OCI-LY1 (cell line): Measurements from ENCODE around the gene HMGN2.
"Not testable (repeated sequence)": the region's sequence is repeated elsewhere in the genome, so short reads cannot be mapped to it uniquely, and the experiment has no call there.

Experiments
- H2AFZ ChIP-seq: fragments of 200-600 bp; sonication (generic), shearing (Covaris generic); 2 replicates; pipeline ENCODE4 v1.6.0; 2014; ENCODE audit warnings: antibody characterized with exemption, mild to moderate bottlenecking, low read length
- H3F3A ChIP-seq: fragments of 200-600 bp; sonication (generic), shearing (Covaris generic); 2 replicates; pipeline ENCODE4 v1.6.0; 2014; ENCODE audit warnings: mild to moderate bottlenecking, antibody characterized with exemption, low read length, moderate library complexity; ENCODE audit not compliant: insufficient read depth
- H3K27ac ChIP-seq: fragments of 200-600 bp; sonication (generic); 2 replicates; pipeline ENCODE4 v1.5.1; 2014; ENCODE audit warnings: low read length, mixed run types, mild to moderate bottlenecking, low read depth; ENCODE audit not compliant: poor library complexity, severe bottlenecking
- H3K27me3 ChIP-seq: fragments of 200-600 bp; sonication (generic); 2 replicates; pipeline ENCODE4 v1.6.0; 2014; ENCODE audit warnings: antibody characterized with exemption, mild to moderate bottlenecking, low read length, moderate library complexity; ENCODE audit not compliant: insufficient read depth
- H3K36me3 ChIP-seq: fragments of 200-600 bp; sonication (generic); 2 replicates; pipeline ENCODE4 v1.6.1; 2014; ENCODE audit warnings: mild to moderate bottlenecking, antibody characterized with exemption, low read length, moderate library complexity, mixed read lengths; ENCODE audit not compliant: insufficient read depth
- H3K4me1 ChIP-seq: fragments of 200-600 bp; sonication (generic); 2 replicates; pipeline ENCODE4 v1.5.1; 2014; ENCODE audit warnings: mild to moderate bottlenecking, low read length, moderate library complexity; ENCODE audit not compliant: insufficient read depth, severe bottlenecking
- H3K4me2 ChIP-seq: fragments of 200-600 bp; sonication (generic), shearing (Covaris generic); 2 replicates; pipeline ENCODE4 v1.6.1; 2014; ENCODE audit warnings: low read length
- H3K4me3 ChIP-seq: fragments of 200-600 bp; sonication (generic); 2 replicates; pipeline ENCODE4 v1.5.1; 2014; ENCODE audit warnings: low read length, low read depth, mild to moderate bottlenecking, mixed read lengths; ENCODE audit not compliant: poor library complexity, severe bottlenecking
- H3K79me2 ChIP-seq: fragments of 200-600 bp; shearing (Covaris generic); 2 replicates; pipeline ENCODE4 v1.6.1; 2016; ENCODE audit warnings: mixed run types, low read length, mixed read lengths; ENCODE audit not compliant: insufficient read depth
- H3K9ac ChIP-seq: fragments of 200-600 bp; sonication (generic), shearing (Covaris generic); 2 replicates; pipeline ENCODE4 v1.6.1; 2014; ENCODE audit warnings: mild to moderate bottlenecking, low read length, mixed read lengths
- H3K9me2 ChIP-seq: fragments of 200-600 bp; sonication (generic), shearing (Covaris generic); 2 replicates; pipeline ENCODE4 v1.6.1; 2014; ENCODE audit warnings: low read depth, mild to moderate bottlenecking, low read length, mixed read lengths
- H3K9me3 ChIP-seq: fragments of 200-600 bp; shearing (Covaris generic); 2 replicates; pipeline ENCODE4 v1.6.1; 2014; ENCODE audit warnings: low read length, mixed read lengths
- H4K20me1 ChIP-seq: fragments of 200-600 bp; sonication (generic), shearing (Covaris generic); 2 replicates; pipeline ENCODE4 v1.6.0; 2016; ENCODE audit warnings: mild to moderate bottlenecking, low read length; ENCODE audit not compliant: insufficient read depth
- CTCF ChIP-seq: fragments of 200-600 bp; sonication (generic), shearing (Covaris generic); IDR thresholded peaks from 2 replicates; pipeline ENCODE4 v1.5.1; 2017; ENCODE audit warnings: mild to moderate bottlenecking, antibody characterized with exemption, low read length, moderate library complexity, mixed read lengths
- EZH2 ChIP-seq: fragments of 200-600 bp; sonication (generic), shearing (Covaris generic); IDR thresholded peaks from 2 replicates; pipeline ENCODE4 v1.8.0; 2017; ENCODE audit warnings: borderline replicate concordance, mixed run types, mild to moderate bottlenecking, antibody characterized with exemption, low read length, moderate library complexity, mixed read lengths

HMGN2 gene

GRCh38 chr1:26496861-26497260 lies 24.6 kb downstream of the HMGN2 start:
- H3K36me3 ChIP-seq: no peaks in the 10 kb centered on the region
- H3K79me2 ChIP-seq: no peaks in the 10 kb centered on the region
- H3K4me3 ChIP-seq: no peak overlapping the region
- H3K9me2 ChIP-seq: no peaks in the 10 kb centered on the region
- no peaks in the 10 kb centered on the region for H4K20me1 ChIP-seq
- TF ChIP-seq CTCF (no peak), EZH2 (no peak)
- no peak overlapping the region for H3K9ac ChIP-seq
- H3K27ac ChIP-seq: no peak overlapping the region
- no peak overlapping the region for H2AFZ ChIP-seq
- peaks cover 12% of the 10 kb centered on the region for H3K4me1 ChIP-seq
- H3K4me2 ChIP-seq: no peak overlapping the region
- no peaks in the 10 kb centered on the region for H3F3A ChIP-seq
- no peaks in the 10 kb centered on the region for H3K27me3 ChIP-seq
- no peaks in the 10 kb centered on the region for H3K9me3 ChIP-seq

DNA sequence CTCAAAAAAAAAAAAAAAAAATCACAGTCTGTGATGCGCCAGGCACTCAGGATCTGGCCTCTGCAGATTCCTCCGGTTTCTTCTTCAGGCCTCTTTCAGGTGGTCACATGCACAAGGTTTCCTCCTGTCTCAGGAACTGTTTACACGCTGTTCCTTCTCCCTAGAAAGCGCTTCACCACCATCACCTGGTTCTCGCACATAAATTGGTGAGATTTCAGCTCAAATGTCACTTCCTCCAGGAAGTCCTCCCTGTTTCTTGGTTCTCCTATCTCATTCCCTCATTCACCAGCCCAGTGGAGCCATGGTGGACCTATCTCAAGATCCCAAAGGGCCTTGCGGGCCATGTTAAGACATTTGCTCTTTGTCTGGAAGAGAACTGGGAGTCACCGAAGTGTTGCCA lies 26.7 kb downstream of the HMGN2 start:
- Histone ChIP-seq H3K27me3 (no peaks in the 10 kb centered on the region), H3K36me3 (no peaks in the 10 kb centered on the region), H3K4me1 (peaks cover 17% of the 10 kb centered on the region), H3K9ac (no peak overlapping the region), H2AFZ (no peak overlapping the region), H3K9me2 (no peaks in the 10 kb centered on the region), H3K4me2 (no peak overlapping the region), H3K79me2 (no peaks in the 10 kb centered on the region), H4K20me1 (no peaks in the 10 kb centered on the region), H3F3A (no peaks in the 10 kb centered on the region), H3K9me3 (no peaks in the 10 kb centered on the region), H3K27ac (no peak overlapping the region), H3K4me3 (no peak overlapping the region)
- TF ChIP-seq CTCF (no peak), EZH2 (no peak)

GRCh38 chr1:26500488-26501175 lies 28.4 kb downstream of the HMGN2 start:
- Histone ChIP-seq H3K9me2 (no peaks in the 10 kb centered on the region), H3K27me3 (no peaks in the 10 kb centered on the region), H3K4me3 (peak overlapping the region; percentile 88), H3K9ac (peak overlapping the region; percentile 99), H3F3A (no peaks in the 10 kb centered on the region), H3K79me2 (no peaks in the 10 kb centered on the region), H2AFZ (no peak overlapping the region), H3K36me3 (no peaks in the 10 kb centered on the region), H3K9me3 (no peaks in the 10 kb centered on the region), H3K4me1 (peaks cover 17% of the 10 kb centered on the region), H4K20me1 (no peaks in the 10 kb centered on the region), H3K4me2 (peak overlapping the region; percentile 99), H3K27ac (peak overlapping the region; percentile 81)
- TF ChIP-seq EZH2 (no peak), CTCF (no peak)

GRCh38 chr1:26510711-26511110 lies 38.5 kb downstream of the HMGN2 start:
- not testable (repeated sequence) for H3K9me3 ChIP-seq, H3K9ac ChIP-seq, H3K4me2 ChIP-seq, H3K36me3 ChIP-seq, H3K9me2 ChIP-seq, H2AFZ ChIP-seq, H3F3A ChIP-seq, H3K27ac ChIP-seq, H3K4me3 ChIP-seq, H3K79me2 ChIP-seq, H4K20me1 ChIP-seq, H3K4me1 ChIP-seq, H3K27me3 ChIP-seq

- not testable (repeated sequence) for H3K9me3 ChIP-seq, H3K36me3 ChIP-seq, H3K27ac ChIP-seq, H3K79me2 ChIP-seq, H4K20me1 ChIP-seq, H3K27me3 ChIP-seq, H3F3A ChIP-seq, H3K9me2 ChIP-seq, H3K4me1 ChIP-seq, H3K9ac ChIP-seq, H2AFZ ChIP-seq, H3K4me3 ChIP-seq, H3K4me2 ChIP-seq
Observed at GRCh38 chr1:26515836-26516235, 43.6 kb downstream of the HMGN2 start.
